GM12892 (cell line): ENCODE results near the gene SIK2.

Experiments
- DNase-seq: peaks from one replicate; pipeline ENCODE4 v3.0.0; 2011; ENCODE audit not compliant: insufficient read length
- FAIRE-seq: peaks from 2 replicates; lab custom pipeline; 2011; peaks lifted over from hg19 to GRCh38; lab: Jason Lieb, UNC
- POLR2A ChIP-seq: IDR thresholded peaks from 2 replicates; pipeline ENCODE4 v1.6.1; 2011; ENCODE audit warnings: low read depth, low read length, control low read depth
- POLR2AphosphoS5 ChIP-seq: IDR thresholded peaks from 2 replicates; pipeline ENCODE4 v1.6.1; 2011; ENCODE audit warnings: low read depth, low read length, control low read depth
- TAF1 ChIP-seq: IDR thresholded peaks from 2 replicates; pipeline ENCODE4 v1.6.1; 2011; ENCODE audit warnings: low read depth, mild to moderate bottlenecking, control low read depth, low read length, borderline replicate concordance

Gene SIK2

GRCh38 chr11:111743700-111744099 lies 141.5 kb downstream of the SIK2 start:
- FAIRE-seq: no peak
- no peak for DNase-seq
- TF ChIP-seq POLR2A (no peak), POLR2AphosphoS5 (no peak), TAF1 (no peak)

GRCh38 chr11:111745719-111746504 lies 143.7 kb downstream of the SIK2 start:
- TF ChIP-seq POLR2AphosphoS5 (no peak), TAF1 (no peak)
- DNase-seq (no peak), FAIRE-seq (no peak)

GRCh38 chr11:111748035-111748804 lies 146.0 kb downstream of the SIK2 start:
- DNase-seq (no peak), FAIRE-seq (no peak)
- TF ChIP-seq TAF1 (no peak), POLR2A (no peak), POLR2AphosphoS5 (no peak)

- no peak for DNase-seq
These were observed 147.4 kb downstream of the SIK2 start for GRCh38 chr11:111749646-111750045.

GRCh38 chr11:111756097-111756496 lies 153.8 kb downstream of the SIK2 start:
- DNase-seq (no peak), FAIRE-seq (no peak)
- TF ChIP-seq POLR2AphosphoS5: no peak
- no peak for TF ChIP-seq TAF1
- no peak for TF ChIP-seq POLR2A

More at GRCh38 chr11:111749646-111750045, 147.4 kb downstream of the SIK2 start:
- FAIRE-seq: no peak
- TF ChIP-seq TAF1: no peak
- TF ChIP-seq POLR2AphosphoS5: no peak
- no peak for TF ChIP-seq POLR2A

GRCh38 chr11:111759376-111759775 lies 157.1 kb downstream of the SIK2 start:
- FAIRE-seq (no peak), DNase-seq (no peak)
- TF ChIP-seq POLR2AphosphoS5 (no peak), TAF1 (no peak), POLR2A (no peak)

- DNase-seq (no peak), FAIRE-seq (no peak)
- TF ChIP-seq POLR2AphosphoS5: no peak
- no peak for TF ChIP-seq POLR2A
- TF ChIP-seq TAF1: no peak
These were observed 157.6 kb downstream of the SIK2 start for GRCh38 chr11:111759778-111760407.

GRCh38 chr11:111761036-111761435 lies 158.8 kb downstream of the SIK2 start:
- TF ChIP-seq POLR2A (no peak), POLR2AphosphoS5 (no peak)
- FAIRE-seq (no peak), DNase-seq (no peak)

- FAIRE-seq (no peak), DNase-seq (no peak)
- TF ChIP-seq POLR2A (no peak), TAF1 (no peak), POLR2AphosphoS5 (no peak)
These were observed 160.3 kb downstream of the SIK2 start for GRCh38 chr11:111762526-111762925.

- no peak for DNase-seq
- no peak for TF ChIP-seq POLR2A
- no peak for TF ChIP-seq POLR2AphosphoS5
- no peak for TF ChIP-seq TAF1
- peak; percentile 64 for FAIRE-seq
These were observed 160.9 kb downstream of the SIK2 start for GRCh38 chr11:111762981-111763643.

GRCh38 chr11:111764621-111765020 lies 162.4 kb downstream of the SIK2 start:
- TF ChIP-seq POLR2A: no peak
- FAIRE-seq: no peak
- DNase-seq: no peak
